ENCODE measurements around the gene VARS1. TPM values are rescaled to one million over a fixed set of nuclear protein-coding genes. Genes with fewer than 3 reads are reported as not detected.

VARS1 gene
- total and polyA plus RNA-seq, 10 donors, result 31.1 to 97.3 (median 49.4) TPM

- Histone ChIP-seq H3K4me1 (peaks cover 13 to 94% (median 72%) of the 10 kb centered on the region in 6 donors), H3K36me3 (peaks cover 0 to 48% (median 14%) of the 10 kb centered on the region in 6 donors), H3K4me3 (no peak overlapping the region), H3K27ac (peak overlapping the region in 2 of 8 donors; percentile 57 to 59), H3K27me3 (replicated peaks in 1 of 7) (no peaks in the 10 kb centered on the region), H3K9me3 (no peaks in the 10 kb centered on the region)
- no peak for DNase-seq
- TF ChIP-seq POLR2AphosphoS5 (IDR thresholded peaks at IDR 0.05), result no peak
- TF ChIP-seq POLR2A (IDR thresholded peaks at IDR 0.05), result no peak
- TF ChIP-seq CTCF (IDR thresholded peaks at IDR 0.05 in 8 of 11, conservative IDR thresholded peaks at IDR 0.05 in 3 of 11), result no peak
- WGBS, 5 donors, result 68 to 75% (median 71%) methylated on average over 12 of the region's 12 CpGs
- intact Hi-C loops (cut with DNase I; ENCODE audit: low total_unique reads), result loop anchor here (10.0 kb wide), 1 partner anchor 58 kb away; the partner anchor contains the start of gene CLIC1
Observed at GRCh38 chr6:31792761-31793171, 2.8 kb downstream of the VARS1 start.

GRCh38 chr6:31792090-31792374, 3.5 kb downstream of the VARS1 start:
- DNase-seq, result no peak
- TF ChIP-seq CTCF (IDR thresholded peaks at IDR 0.05 in 8 of 11, conservative IDR thresholded peaks at IDR 0.05 in 3 of 11), result no peak
- Histone ChIP-seq H3K27me3 (replicated peaks in 1 of 7) (no peaks in the 10 kb centered on the region), H3K36me3 (peaks cover 0 to 55% (median 14%) of the 10 kb centered on the region in 6 donors), H3K27ac (peak overlapping the region in 2 of 8 donors; percentile 23 to 59), H3K9me3 (no peaks in the 10 kb centered on the region), H3K4me1 (peaks cover 9 to 90% (median 65%) of the 10 kb centered on the region in 6 donors), H3K4me3 (no peak overlapping the region)
- intact Hi-C loops (cut with DNase I; ENCODE audit: low total_unique reads), result loop anchor here (10.0 kb wide), 1 partner anchor 57 kb away; the partner anchor contains the start of gene CLIC1
- WGBS, 5 donors, result 76 to 93% (median 82%) methylated on average over 3 of the region's 3 CpGs

GRCh38 chr6:31791324-31792089, 4.0 kb downstream of the VARS1 start:
- WGBS, 5 donors, result 69 to 77% (median 74%) methylated on average over 10 to 12 of the region's 12 CpGs
- no peak for TF ChIP-seq POLR2A (IDR thresholded peaks at IDR 0.05)
- peak in 7 of 11 experiments; percentile 43 to 60 (median 48) for TF ChIP-seq CTCF (IDR thresholded peaks at IDR 0.05 in 8 of 11, conservative IDR thresholded peaks at IDR 0.05 in 3 of 11)
- TF ChIP-seq POLR2AphosphoS5 (IDR thresholded peaks at IDR 0.05), result peak in 1 of 3 donors; percentile 7
- Histone ChIP-seq H3K27ac (peak overlapping the region in 3 of 8 donors; percentile 11 to 59 (median 23)), H3K36me3 (peaks cover 0 to 58% (median 14%) of the 10 kb centered on the region in 6 donors), H3K4me3 (no peak overlapping the region), H3K27me3 (replicated peaks in 1 of 7) (no peaks in the 10 kb centered on the region), H3K9me3 (no peaks in the 10 kb centered on the region), H3K4me1 (peaks cover 9 to 85% (median 59%) of the 10 kb centered on the region in 6 donors)
- intact Hi-C loops (cut with DNase I; ENCODE audit: low total_unique reads), result loop anchor here (10.0 kb wide), 1 partner anchor 57 kb away; the partner anchor contains the start of gene CLIC1
- DNase-seq, result no peak

GRCh38 chr6:31785475-31785874, 10.1 kb downstream of the VARS1 start:
- H3K4me3 ChIP-seq, result no peak overlapping the region
- H3K9me3 ChIP-seq, result no peaks in the 10 kb centered on the region
- H3K27me3 ChIP-seq (replicated peaks in 1 of 7), result no peaks in the 10 kb centered on the region
- WGBS, 5 donors, result 87 to 97% (median 96%) methylated on average over 6 to 11 of the region's 11 CpGs
- no peak for DNase-seq
- intact Hi-C loops (cut with DNase I; ENCODE audit: low total_unique reads), result no loop called here
- peaks cover 0 to 93% (median 53%) of the 10 kb centered on the region in 6 donors for H3K36me3 ChIP-seq
- H3K4me1 ChIP-seq, result peaks cover 0 to 30% (median 20%) of the 10 kb centered on the region in 6 donors
- TF ChIP-seq POLR2A (IDR thresholded peaks at IDR 0.05), result no peak
- TF ChIP-seq POLR2AphosphoS5 (IDR thresholded peaks at IDR 0.05), result peak in 2 of 3 donors; percentile 7 to 30
- H3K27ac ChIP-seq, result no peak overlapping the region
